ENCODE data around the gene DOCK10.

DNA sequence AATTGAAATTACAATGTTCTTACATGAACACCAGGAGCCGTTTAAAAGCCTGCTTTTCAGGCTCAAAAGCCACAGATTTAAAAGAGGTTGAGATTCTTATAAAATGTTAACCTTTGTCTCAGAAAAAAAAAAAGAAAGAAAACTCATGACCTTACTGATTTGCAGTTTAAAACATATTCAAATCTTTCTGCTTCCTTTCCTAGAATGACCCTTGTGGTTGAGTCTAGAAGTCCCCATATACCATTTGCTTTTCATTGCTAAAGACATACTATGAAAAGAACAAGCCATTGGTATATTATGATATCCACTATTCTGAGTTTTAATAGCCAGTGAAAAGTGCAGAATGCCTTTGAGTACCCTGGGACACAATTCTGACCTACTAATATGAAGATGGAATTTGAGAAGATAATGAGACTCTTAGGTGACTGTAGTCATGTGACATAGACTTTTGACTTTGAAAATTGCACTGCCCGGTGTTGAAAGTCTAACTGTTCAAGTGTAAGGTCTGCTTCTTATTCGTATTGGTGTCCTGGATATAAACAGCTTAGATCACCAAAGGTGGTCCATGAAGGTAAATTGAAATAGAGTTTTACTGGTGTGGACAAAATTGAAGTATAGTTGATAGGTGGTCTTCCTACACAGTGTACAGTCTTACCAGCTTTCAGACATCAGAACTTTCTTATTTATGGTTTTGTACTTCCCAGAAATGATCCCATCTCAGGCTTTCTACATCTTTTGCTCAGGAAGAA is 117.0 kb downstream of the DOCK10 start:
- TF ChIP-seq POLR2A (IDR thresholded peaks at IDR 0.05), result no peak
- TF ChIP-seq, protein P1, sequence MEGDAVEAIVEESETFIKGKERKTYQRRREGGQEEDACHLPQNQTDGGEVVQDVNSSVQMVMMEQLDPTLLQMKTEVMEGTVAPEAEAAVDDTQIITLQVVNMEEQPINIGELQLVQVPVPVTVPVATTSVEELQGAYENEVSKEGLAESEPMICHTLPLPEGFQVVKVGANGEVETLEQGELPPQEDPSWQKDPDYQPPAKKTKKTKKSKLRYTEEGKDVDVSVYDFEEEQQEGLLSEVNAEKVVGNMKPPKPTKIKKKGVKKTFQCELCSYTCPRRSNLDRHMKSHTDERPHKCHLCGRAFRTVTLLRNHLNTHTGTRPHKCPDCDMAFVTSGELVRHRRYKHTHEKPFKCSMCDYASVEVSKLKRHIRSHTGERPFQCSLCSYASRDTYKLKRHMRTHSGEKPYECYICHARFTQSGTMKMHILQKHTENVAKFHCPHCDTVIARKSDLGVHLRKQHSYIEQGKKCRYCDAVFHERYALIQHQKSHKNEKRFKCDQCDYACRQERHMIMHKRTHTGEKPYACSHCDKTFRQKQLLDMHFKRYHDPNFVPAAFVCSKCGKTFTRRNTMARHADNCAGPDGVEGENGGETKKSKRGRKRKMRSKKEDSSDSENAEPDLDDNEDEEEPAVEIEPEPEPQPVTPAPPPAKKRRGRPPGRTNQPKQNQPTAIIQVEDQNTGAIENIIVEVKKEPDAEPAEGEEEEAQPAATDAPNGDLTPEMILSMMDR (IDR thresholded peaks at IDR 0.05), result no peak

All from uterus (tissue), 2 donors.